ENCODE measurements around the gene OR10X1. TPM values are rescaled to one million over a fixed set of nuclear protein-coding genes. Genes with fewer than 3 reads are reported as not detected.

Gene OR10X1
- total RNA-seq: not detected in 2 replicates
- not detected for polyA plus RNA-seq (2012)

GRCh38 chr1:158579733-158580132, at the start of gene OR10X1:
OR10X1 (minus strand) TSS chr1:158579899; CDS start chr1:158579899, 0 bp downstream.
- no peak for DNase-seq (ENCODE audit: low read depth)

- DNase-seq (ENCODE audit: low read depth): no peak
These were observed 34.1 kb upstream of the OR10X1 start for GRCh38 chr1:158613764-158614163.

- no peak for DNase-seq (ENCODE audit: low read depth)
These were observed 32.2 kb upstream of the OR10X1 start for GRCh38 chr1:158611916-158612315.

- DNase-seq (ENCODE audit: low read depth): no peak
These were observed 27.6 kb upstream of the OR10X1 start for GRCh38 chr1:158607296-158607695.

GRCh38 chr1:158604968-158605367, 25.3 kb upstream of the OR10X1 start, which contains the start of gene OR10Z1:
OR10Z1 (plus strand) TSS chr1:158605268; CDS start chr1:158606439, 1,171 bp downstream.
- no peak for DNase-seq (ENCODE audit: low read depth)

GRCh38 chr1:158600735-158601134, 21.0 kb upstream of the OR10X1 start:
- no peak for DNase-seq (ENCODE audit: low read depth)

GRCh38 chr1:158586942-158587341, 7.2 kb upstream of the OR10X1 start:
- no peak for DNase-seq (ENCODE audit: low read depth)

GRCh38 chr1:158583962-158584361, 4.3 kb upstream of the OR10X1 start:
- no peak for DNase-seq (ENCODE audit: low read depth)

- DNase-seq (ENCODE audit: low read depth): no peak
These were observed 2.1 kb downstream of the OR10X1 start for GRCh38 chr1:158577561-158577960.

- DNase-seq (ENCODE audit: low read depth): no peak
These were observed 7.5 kb downstream of the OR10X1 start for GRCh38 chr1:158572226-158572625.

GRCh38 chr1:158570480-158570879, 9.2 kb downstream of the OR10X1 start, which contains the start of gene OR6P1:
OR6P1 (minus strand) TSS chr1:158570580; CDS start chr1:158563604, 6,976 bp downstream.
- DNase-seq (ENCODE audit: low read depth): no peak

GRCh38 chr1:158564608-158565007, 15.1 kb downstream of the OR10X1 start:
- no peak for DNase-seq (ENCODE audit: low read depth)

- no peak for DNase-seq (ENCODE audit: low read depth)
These were observed 15.8 kb downstream of the OR10X1 start for GRCh38 chr1:158563853-158564252.

- DNase-seq (ENCODE audit: low read depth): no peak
These were observed 20.0 kb downstream of the OR10X1 start for GRCh38 chr1:158559696-158560095.

- DNase-seq (ENCODE audit: low read depth): no peak
These were observed 25.3 kb downstream of the OR10X1 start, which contains the start of gene OR6Y1 for GRCh38 chr1:158554352-158554751. OR6Y1 (minus strand) TSS chr1:158554405; CDS start chr1:158548105, 6,300 bp downstream.

- no peak for DNase-seq (ENCODE audit: low read depth)
These were observed 27.4 kb downstream of the OR10X1 start for GRCh38 chr1:158552296-158552695.

- DNase-seq (ENCODE audit: low read depth): no peak
These were observed 32.2 kb downstream of the OR10X1 start for GRCh38 chr1:158547533-158547932.

- DNase-seq (ENCODE audit: low read depth): no peak
These were observed 42.1 kb downstream of the OR10X1 start for GRCh38 chr1:158537609-158538008.

- no peak for DNase-seq (ENCODE audit: low read depth)
These were observed 45.2 kb downstream of the OR10X1 start for GRCh38 chr1:158534496-158534895.
